Ovary (tissue), 9 donors: ENCODE measurements around the gene MOCS1. TPM values are rescaled to one million over a fixed set of nuclear protein-coding genes. Genes with fewer than 3 reads are reported as not detected.

ENCODE experiments used
- DNase-seq, 5 donors: peaks; one replicate each; pipeline ENCODE4 v3.0.0-alpha.2; 2019 to 2020
- H3K27ac ChIP-seq, 2 donors: fragments of 200-600 bp; one replicate each; pipeline versions ENCODE4 v1.5.1 to v1.8.0; 2019 to 2022
- H3K27me3 ChIP-seq: fragments of 200-600 bp; one replicate; pipeline ENCODE4 v1.8.0; 2022
- H3K36me3 ChIP-seq: fragments of 200-600 bp; sonication (generic); one replicate; pipeline ENCODE4 v1.5.1; 2019
- H3K4me1 ChIP-seq: one replicate; pipeline ENCODE4 v1.8.1; 2013; ENCODE audit warnings: mild to moderate bottlenecking, moderate library complexity; ENCODE audit not compliant: insufficient read depth
- H3K4me3 ChIP-seq: fragments of 200-600 bp; sonication (generic); one replicate; pipeline ENCODE4 v1.5.1; 2017
- H3K9me3 ChIP-seq, 2 donors: fragments of 200-600 bp in 1 of 2; sonication (generic) in 1 of 2; one replicate each; pipeline versions ENCODE4 v1.5.1 to v1.8.1; 2013 to 2019; ENCODE audit warnings: mild to moderate bottlenecking in 1 of 2, moderate library complexity in 1 of 2
- EP300 ChIP-seq: sonication (generic); formaldehyde crosslinking; IDR thresholded peaks from one replicate; pipeline ENCODE4 v1.6.1; 2017; ENCODE audit warnings: antibody characterized with exemption
- POLR2A ChIP-seq: fragments of 450-650 bp; IDR thresholded peaks from one replicate; pipeline ENCODE4 v1.6.1; 2017; ENCODE audit warnings: antibody characterized with exemption, mild to moderate bottlenecking, moderate library complexity
- WGBS, 3 donors: extraction: QIAGEN DNeasy Blood & Tissue Kit in 1 of 3; methylation state at CpG; one replicate each; pipeline versions ENCODE4 v1.1.5 to v1.1.7; 2013 to 2017; 5-methylcytosine and 5-hydroxymethylcytosine counted together
- intact Hi-C, 4 donors: fragments of 100-400 bp; cut with DNase I; formaldehyde crosslinking; loops; one replicate each; pipeline versions ENCODE4 v1.11.0 to v1.15.1; 2022 to 2023
- polyA plus RNA-seq, 2 donors: library from polyadenylated mRNA; stranded (reverse); fragments of 200-250 nt in 1 of 2; fragments of 350-450 nt in 1 of 2; fragmentation: Illumina TruSeq in 1 of 2; extraction: RNeasy Lipid Tissue Mini Kit (QIAGEN cat#74804) in 1 of 2; gene quantifications; one replicate each; pipeline ENCODE4 v1.2.3, GENCODE V29; 2013 to 2014
- total RNA-seq, 7 donors: library from RNA; depleted of rRNA in 2 of 7; stranded (reverse); fragments of >200 nt in 2 of 7; fragmentation: NEBNext Ultra II Directional in 3 of 7; extraction: Animal tissue kit (Norgen Biotek cat#: 25700) in 3 of 7; gene quantifications; one replicate each; pipeline versions ENCODE4 v1.1.0 to v1.2.4, GENCODE V29; 2016 to 2023
- TF ChIP-seq, protein P1 (sequence below), 3 donors: fragments of 450-650 bp in 2 of 3; fragments of 200-600 bp in 1 of 3; IDR thresholded peaks; one replicate each; pipeline versions ENCODE4 v1.5.1 to v1.8.0; 2016 to 2022; ENCODE audit warnings: antibody characterized with exemption in 3 of 3, mild to moderate bottlenecking in 1 of 3
- donor health status: DM: no; HTN: no; CAD: no; lungs with moderate emphysema.
- donor health status: DM: no; HTN: no; CAD: no.
- donor health status: Bipolar disorder and iron deficiency.
- donor health status: DM: yes; HTN: yes; CAD: no.
- donor health status: DM: no; HTN: no; CAD: no.
- donor health status: DM: yes; HTN: yes; CAD: no.

Gene MOCS1
- total and polyA plus RNA-seq, 9 donors = 10.9 to 21.8 (median 16.7) TPM

DNA sequence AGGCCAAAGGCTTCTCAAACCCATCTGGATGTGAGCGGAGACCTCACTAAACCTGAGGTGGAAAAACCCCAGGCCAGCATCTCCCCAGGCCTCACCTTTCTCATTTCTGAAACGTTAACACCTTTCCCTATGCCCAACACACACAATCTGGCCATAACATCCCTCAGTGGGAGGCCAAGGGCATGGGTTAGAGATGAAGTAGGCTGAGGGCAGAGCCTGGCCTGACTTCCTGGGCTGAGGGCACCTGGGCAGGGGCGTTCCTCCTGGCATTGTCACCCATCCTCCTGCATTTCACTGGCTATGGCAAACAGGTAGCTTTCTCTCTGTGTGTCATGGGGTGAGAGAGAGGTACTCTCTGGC lies 8.4 kb downstream of the MOCS1 start:
- Histone ChIP-seq H3K9me3 (no peaks in the 10 kb centered on the region), H3K4me3 (no peak overlapping the region), H3K27ac (no peak overlapping the region), H3K27me3 (no peaks in the 10 kb centered on the region), H3K36me3 (no peaks in the 10 kb centered on the region), H3K4me1 (no peaks in the 10 kb centered on the region)
- TF ChIP-seq, protein P1, sequence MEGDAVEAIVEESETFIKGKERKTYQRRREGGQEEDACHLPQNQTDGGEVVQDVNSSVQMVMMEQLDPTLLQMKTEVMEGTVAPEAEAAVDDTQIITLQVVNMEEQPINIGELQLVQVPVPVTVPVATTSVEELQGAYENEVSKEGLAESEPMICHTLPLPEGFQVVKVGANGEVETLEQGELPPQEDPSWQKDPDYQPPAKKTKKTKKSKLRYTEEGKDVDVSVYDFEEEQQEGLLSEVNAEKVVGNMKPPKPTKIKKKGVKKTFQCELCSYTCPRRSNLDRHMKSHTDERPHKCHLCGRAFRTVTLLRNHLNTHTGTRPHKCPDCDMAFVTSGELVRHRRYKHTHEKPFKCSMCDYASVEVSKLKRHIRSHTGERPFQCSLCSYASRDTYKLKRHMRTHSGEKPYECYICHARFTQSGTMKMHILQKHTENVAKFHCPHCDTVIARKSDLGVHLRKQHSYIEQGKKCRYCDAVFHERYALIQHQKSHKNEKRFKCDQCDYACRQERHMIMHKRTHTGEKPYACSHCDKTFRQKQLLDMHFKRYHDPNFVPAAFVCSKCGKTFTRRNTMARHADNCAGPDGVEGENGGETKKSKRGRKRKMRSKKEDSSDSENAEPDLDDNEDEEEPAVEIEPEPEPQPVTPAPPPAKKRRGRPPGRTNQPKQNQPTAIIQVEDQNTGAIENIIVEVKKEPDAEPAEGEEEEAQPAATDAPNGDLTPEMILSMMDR (IDR thresholded peaks at IDR 0.05) = no peak
- TF ChIP-seq EP300 = no peak
- no peak for TF ChIP-seq POLR2A
- intact Hi-C loops = no loop called here
- no peak for DNase-seq
- 87 to 96% (median 91%) methylated on average over 3 of the region's 3 CpGs for WGBS, 3 donors

DNA sequence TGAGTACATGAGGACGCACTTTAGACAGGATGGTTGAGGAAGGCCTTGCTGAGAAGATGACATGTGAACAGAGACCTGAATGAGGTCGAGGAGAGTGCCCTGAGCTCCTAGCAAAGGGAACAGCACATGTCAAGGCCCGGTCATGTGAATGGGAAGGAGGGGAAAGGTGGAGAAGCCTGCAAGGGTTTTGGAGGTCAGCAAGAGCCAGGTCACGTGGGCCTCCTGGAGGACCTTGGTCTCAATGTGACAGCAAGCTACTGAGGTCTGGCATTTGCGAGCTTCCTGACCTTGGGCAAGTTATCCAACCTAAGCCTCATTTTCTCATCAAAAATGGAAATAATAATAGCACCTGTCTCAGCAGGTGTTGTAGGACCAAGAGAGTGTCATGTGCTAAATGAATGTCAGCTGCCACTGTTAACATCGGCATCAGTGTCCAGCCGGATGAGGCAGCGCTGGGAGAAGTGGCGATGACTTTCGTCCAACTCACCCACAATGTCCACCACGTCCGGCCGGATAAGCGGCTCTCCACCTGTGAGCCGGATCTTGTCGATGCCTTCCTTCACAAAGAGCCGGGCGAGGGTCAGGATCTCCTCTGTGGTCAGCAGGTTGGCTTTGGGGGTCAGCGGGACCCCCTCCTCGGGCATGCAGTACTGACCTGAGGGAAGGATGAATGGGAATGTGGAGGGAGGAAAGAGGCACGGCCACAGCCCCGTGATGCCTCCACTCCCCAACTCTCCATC lies 8.9 kb downstream of the MOCS1 start:
- no peak for DNase-seq
- TF ChIP-seq POLR2A = no peak
- TF ChIP-seq, protein P1 (IDR thresholded peaks at IDR 0.05) = no peak
- no peak for TF ChIP-seq EP300
- Histone ChIP-seq H3K27me3 (no peaks in the 10 kb centered on the region), H3K4me3 (no peak overlapping the region), H3K4me1 (no peaks in the 10 kb centered on the region), H3K36me3 (no peaks in the 10 kb centered on the region), H3K9me3 (no peaks in the 10 kb centered on the region), H3K27ac (no peak overlapping the region)
- WGBS, 3 donors = 92 to 94% (median 93%) methylated on average over 22 of the region's 22 CpGs
- intact Hi-C loops = no loop called here

DNA sequence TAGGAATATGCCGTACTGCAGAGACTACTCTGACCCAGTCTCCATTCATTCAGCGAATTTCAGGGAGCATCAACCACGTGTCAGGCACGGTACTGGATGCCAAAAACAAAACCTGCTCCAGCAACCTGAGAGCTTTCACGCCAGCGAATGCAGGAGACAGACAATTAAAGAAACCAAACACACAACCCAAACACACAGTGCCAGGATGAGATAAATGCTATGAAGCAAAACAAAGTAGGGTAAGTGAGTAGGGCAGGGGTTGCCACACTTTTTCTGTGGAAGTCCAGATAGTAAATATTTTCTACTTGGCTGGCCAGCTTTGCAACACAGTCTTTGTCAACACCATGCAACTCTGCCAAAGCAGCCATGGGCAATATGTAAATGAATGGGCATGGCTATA lies 10.0 kb downstream of the MOCS1 start:
- DNase-seq = no peak
- no peak overlapping the region for H3K4me3 ChIP-seq

DNA sequence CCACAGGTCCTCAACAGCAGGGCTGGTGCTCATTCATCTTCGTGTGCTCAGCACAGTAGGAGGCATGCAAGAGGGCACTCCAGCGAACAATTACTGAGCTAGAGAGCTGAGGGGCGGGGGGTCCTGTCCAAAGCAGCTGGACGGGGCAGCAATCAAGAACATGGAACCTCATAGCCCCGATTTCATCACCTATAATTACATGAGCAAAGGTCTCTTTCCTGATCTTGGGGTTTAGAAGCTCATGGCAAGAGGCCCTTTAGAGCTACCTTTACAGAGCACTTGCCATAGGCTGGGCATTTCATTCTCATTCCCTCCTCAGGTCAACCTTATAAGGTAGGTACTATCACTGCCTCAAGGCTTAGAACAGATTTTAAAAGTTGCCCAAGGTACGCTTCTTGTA lies 10.4 kb downstream of the MOCS1 start:
- Histone ChIP-seq H3K27ac (no peak overlapping the region), H3K4me1 (no peaks in the 10 kb centered on the region), H3K4me3 (no peak overlapping the region), H3K36me3 (no peaks in the 10 kb centered on the region), H3K27me3 (no peaks in the 10 kb centered on the region), H3K9me3 (no peaks in the 10 kb centered on the region)
- TF ChIP-seq POLR2A (no peak), EP300 (no peak)
- TF ChIP-seq, protein P1 (IDR thresholded peaks at IDR 0.05) = no peak
- WGBS, 3 donors = 84 to 88% (median 88%) methylated on average over 6 of the region's 6 CpGs
- intact Hi-C loops = no loop called here
- DNase-seq = no peak

More for the DNA sequence above, 10.0 kb downstream of the MOCS1 start:
- intact Hi-C loops = no loop called here
- no peaks in the 10 kb centered on the region for H3K9me3 ChIP-seq
- H3K36me3 ChIP-seq = no peaks in the 10 kb centered on the region
- no peaks in the 10 kb centered on the region for H3K4me1 ChIP-seq
- WGBS, 3 donors = 49 to 76% (median 74%) methylated on average over 6 of the region's 6 CpGs
- TF ChIP-seq, protein P1 (IDR thresholded peaks at IDR 0.05) = no peak
- TF ChIP-seq POLR2A = no peak
- no peak for TF ChIP-seq EP300
- H3K27ac ChIP-seq = no peak overlapping the region
- no peaks in the 10 kb centered on the region for H3K27me3 ChIP-seq
